SK-N-SH (cell line): ENCODE data around the gene RAB1B. TPM values are rescaled to one million over a fixed set of nuclear protein-coding genes. Genes with fewer than 3 reads are reported as not detected.

Source experiments
- CTCF ChIA-PET: fragments of 300-600, 350-600 bp; formaldehyde crosslinking; extraction: SDS; loops from one replicate; lab custom pipeline; 2021; lab: Yijun Ruan, JAX
- POLR2A ChIA-PET: fragments of 350-600 bp; sonication (Branson Sonifier 250); formaldehyde crosslinking; extraction: SDS; loops from one replicate; lab custom pipeline; 2020; ENCODE audit warnings: antibody characterized with exemption, inconsistent platforms; lab: Yijun Ruan, JAX
- DNase-seq: peaks from one replicate; pipeline ENCODE4 v3.0.0; 2012
- H2AFZ ChIP-seq: fragments of 200-600 bp; sonication (generic); 2 replicates; pipeline ENCODE4 v1.8.1; 2016; ENCODE audit warnings: antibody characterized with exemption, mild to moderate bottlenecking, low read depth
- H3F3A ChIP-seq: fragments of 200-600 bp; sonication (generic); replicated peaks from 2 replicates; pipeline ENCODE3; 2016; ENCODE audit warnings: antibody characterized with exemption, mild to moderate bottlenecking; ENCODE audit not compliant: insufficient read depth
- H3K27ac ChIP-seq, 2 experiments: fragments of 200-500 bp in 1 of 2; fragments of 200-600 bp in 1 of 2; sonication (Bioruptor generic) in 1 of 2; sonication (generic), shearing (Covaris generic) in 1 of 2; 2 replicates each; pipeline versions ENCODE4 v1.5.1 to v1.6.1; 2014 to 2016; ENCODE audit warnings: low read depth in 2 of 2, inconsistent platforms in 1 of 2, low read length in 1 of 2, mild to moderate bottlenecking in 1 of 2, mixed read lengths in 1 of 2
- H3K27me3 ChIP-seq: fragments of 200-600 bp; sonication (generic), shearing (Covaris generic); 2 replicates; pipeline ENCODE4 v1.6.1; 2016; ENCODE audit warnings: mixed run types; ENCODE audit not compliant: insufficient read depth
- H3K36me3 ChIP-seq, 2 experiments: fragments of 200-500 bp in 1 of 2; fragments of 200-600 bp in 1 of 2; sonication (Bioruptor generic) in 1 of 2; sonication (generic) in 1 of 2; replicated peaks in 1 of 2; 2 replicates each; pipeline versions ENCODE3 to v1.5.1; 2014 to 2016; ENCODE audit warnings: low read length in 1 of 2, mild to moderate bottlenecking in 1 of 2; ENCODE audit not compliant: insufficient read depth in 2 of 2, control insufficient read depth in 1 of 2
- H3K4me1 ChIP-seq, 2 experiments: fragments of 200-500 bp in 1 of 2; fragments of 200-600 bp in 1 of 2; sonication (Bioruptor generic) in 1 of 2; sonication (generic), shearing (Covaris generic) in 1 of 2; 2 replicates each; pipeline versions ENCODE4 v1.5.1 to v1.6.1; 2014 to 2016; ENCODE audit warnings: low read depth in 1 of 2, low read length in 1 of 2, mixed run types in 1 of 2; ENCODE audit not compliant: insufficient read depth in 2 of 2, control insufficient read depth in 1 of 2
- H3K4me2 ChIP-seq: fragments of 200-600 bp; sonication (generic), shearing (Covaris generic); 2 replicates; pipeline ENCODE4 v1.6.1; 2017; ENCODE audit warnings: mixed run types
- H3K4me3 ChIP-seq, 2 experiments: fragments of 200-500 bp in 1 of 2; fragments of 200-600 bp in 1 of 2; sonication (Bioruptor generic) in 1 of 2; sonication (generic), shearing (Covaris generic) in 1 of 2; 2 replicates each; pipeline versions ENCODE4 v1.5.1 to v1.8.1; 2014 to 2016; ENCODE audit warnings: low read depth in 2 of 2, inconsistent platforms in 1 of 2, low read length in 1 of 2, mild to moderate bottlenecking in 1 of 2, mixed read lengths in 1 of 2, moderate library complexity in 1 of 2
- H3K79me2 ChIP-seq: fragments of 200-600 bp; sonication (generic); 2 replicates; pipeline ENCODE4 v1.8.1; 2017; ENCODE audit warnings: mild to moderate bottlenecking; ENCODE audit not compliant: insufficient read depth
- H3K9ac ChIP-seq: fragments of 200-600 bp; sonication (generic); 2 replicates; pipeline ENCODE4 v1.6.1; 2017; ENCODE audit warnings: mixed run types
- H3K9me2 ChIP-seq: fragments of 200-600 bp; sonication (generic); 2 replicates; pipeline ENCODE4 v1.6.1; 2017; ENCODE audit warnings: mixed run types
- H3K9me3 ChIP-seq: fragments of 200-600 bp; sonication (generic); 2 replicates; pipeline ENCODE4 v1.6.1; 2017; ENCODE audit warnings: mixed run types, mild to moderate bottlenecking, moderate library complexity
- H4K20me1 ChIP-seq: fragments of 200-600 bp; sonication (generic); 2 replicates; pipeline ENCODE4 v1.6.1; 2017; ENCODE audit warnings: mild to moderate bottlenecking, mixed run types; ENCODE audit not compliant: insufficient read depth
- ELF1 ChIP-seq: IDR thresholded peaks from 2 replicates; pipeline ENCODE4 v1.4.0; 2012
- EP300 ChIP-seq, 2 experiments: IDR thresholded peaks; 2 replicates each; pipeline versions ENCODE4 v1.4.0 to v1.6.1; 2012; ENCODE audit warnings: borderline replicate concordance in 1 of 2, low read depth in 1 of 2, low read length in 1 of 2
- EZH2phosphoT487 ChIP-seq: fragments of 200-600 bp; sonication (generic); IDR thresholded peaks from 2 replicates; pipeline ENCODE4 v1.6.1; 2017; ENCODE audit warnings: low read depth, mixed run types, mild to moderate bottlenecking, antibody characterized with exemption, moderate library complexity, borderline replicate concordance
- GABPA ChIP-seq: IDR thresholded peaks from 2 replicates; pipeline ENCODE4 v1.4.0; 2012; ENCODE audit warnings: low read depth, mild to moderate bottlenecking
- GATA2 ChIP-seq: sonication (generic); formaldehyde crosslinking; IDR thresholded peaks from 2 replicates; pipeline ENCODE4 v1.5.0; 2020; ENCODE audit warnings: mild to moderate bottlenecking, missing genetic modification reagents
- MEF2A ChIP-seq: IDR thresholded peaks from 2 replicates; pipeline ENCODE4 v1.4.0; 2012; ENCODE audit warnings: low read depth, borderline replicate concordance
- REST ChIP-seq: IDR thresholded peaks from 2 replicates; pipeline ENCODE4 v1.6.1; 2012; ENCODE audit warnings: mild to moderate bottlenecking, low read depth, low read length, moderate library complexity
- RXRA ChIP-seq: IDR thresholded peaks from 2 replicates; pipeline ENCODE4 v1.4.0; 2012; ENCODE audit warnings: low read depth, mild to moderate bottlenecking, borderline replicate concordance
- YY1 ChIP-seq: IDR thresholded peaks from 2 replicates; pipeline ENCODE4 v1.4.0; 2012; ENCODE audit warnings: low read depth, mild to moderate bottlenecking
- ZBTB33 ChIP-seq: IDR thresholded peaks from 2 replicates; pipeline ENCODE4 v1.4.0; 2012; ENCODE audit warnings: low read depth, borderline replicate concordance
- WGBS: methylation state at CpG from one replicate; pipeline ENCODE4 v1.1.6; 2017; ENCODE audit warnings: low lambda C conversion rate; 5-methylcytosine and 5-hydroxymethylcytosine counted together
- polyA plus RNA-seq, 3 experiments: library from polyadenylated mRNA; depleted of rRNA; stranded (reverse); fragments of >200 nt; gene quantifications; 2 replicates each; pipeline ENCODE4 v1.2.3, GENCODE V29; 2012
- TF ChIP-seq, protein P1 (sequence below): fragments of 200-600 bp; sonication (generic); IDR thresholded peaks from 2 replicates; pipeline ENCODE4 v1.6.1; 2017; ENCODE audit warnings: antibody characterized with exemption, mild to moderate bottlenecking, moderate library complexity

The RAB1B gene
- polyA plus RNA-seq, 1 of the 3 experiments (the other 2 are of a cell fraction), result 208 TPM

GRCh38 chr11:66247295-66247694 lies 21.1 kb upstream of the RAB1B start:
- Histone ChIP-seq H3K79me2 (no peaks in the 10 kb centered on the region), H2AFZ (no peak overlapping the region), H3K4me1 (peaks cover 0 to 5% of the 10 kb centered on the region in 2 experiments; a peak in 1 of 4 replicates), H3K9me3 (no peaks in the 10 kb centered on the region), H3K4me3 (no peak overlapping the region), H3K27ac (no peak overlapping the region), H3F3A (peaks cover 3% of the 10 kb centered on the region), H3K27me3 (no peaks in the 10 kb centered on the region), H4K20me1 (no peaks in the 10 kb centered on the region), H3K9me2 (no peaks in the 10 kb centered on the region), H3K9ac (no peak overlapping the region), H3K36me3 (peaks cover 22 to 60% of the 10 kb centered on the region in 2 experiments), H3K4me2 (no peak overlapping the region)
- WGBS, result 95% methylated on average over 4 of the region's 4 CpGs
- TF ChIP-seq REST (no peak), MEF2A (no peak), YY1 (no peak), EP300 (IDR thresholded peaks at IDR 0.05; ENCODE audit: borderline replicate concordance in 1 of 2, low read depth in 1 of 2, low read length in 1 of 2) (no peak), ZBTB33 (no peak), EZH2phosphoT487 (no peak), RXRA (no peak), GATA2 (CRISPR knock-in tag) (no peak), GABPA (no peak), ELF1 (no peak)
- TF ChIP-seq, protein P1, sequence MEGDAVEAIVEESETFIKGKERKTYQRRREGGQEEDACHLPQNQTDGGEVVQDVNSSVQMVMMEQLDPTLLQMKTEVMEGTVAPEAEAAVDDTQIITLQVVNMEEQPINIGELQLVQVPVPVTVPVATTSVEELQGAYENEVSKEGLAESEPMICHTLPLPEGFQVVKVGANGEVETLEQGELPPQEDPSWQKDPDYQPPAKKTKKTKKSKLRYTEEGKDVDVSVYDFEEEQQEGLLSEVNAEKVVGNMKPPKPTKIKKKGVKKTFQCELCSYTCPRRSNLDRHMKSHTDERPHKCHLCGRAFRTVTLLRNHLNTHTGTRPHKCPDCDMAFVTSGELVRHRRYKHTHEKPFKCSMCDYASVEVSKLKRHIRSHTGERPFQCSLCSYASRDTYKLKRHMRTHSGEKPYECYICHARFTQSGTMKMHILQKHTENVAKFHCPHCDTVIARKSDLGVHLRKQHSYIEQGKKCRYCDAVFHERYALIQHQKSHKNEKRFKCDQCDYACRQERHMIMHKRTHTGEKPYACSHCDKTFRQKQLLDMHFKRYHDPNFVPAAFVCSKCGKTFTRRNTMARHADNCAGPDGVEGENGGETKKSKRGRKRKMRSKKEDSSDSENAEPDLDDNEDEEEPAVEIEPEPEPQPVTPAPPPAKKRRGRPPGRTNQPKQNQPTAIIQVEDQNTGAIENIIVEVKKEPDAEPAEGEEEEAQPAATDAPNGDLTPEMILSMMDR, result no peak
- ChIA-PET CTCF (interaction anchor here (1.6 kb wide), 1 partner anchor 25 kb away, joined by 6 read pairs; no protein-coding TSS in a partner anchor), POLR2A (no interaction called here)
- DNase-seq, result no peak
